ENCODE data around the gene DLX6.

The DLX6 gene

DNA sequence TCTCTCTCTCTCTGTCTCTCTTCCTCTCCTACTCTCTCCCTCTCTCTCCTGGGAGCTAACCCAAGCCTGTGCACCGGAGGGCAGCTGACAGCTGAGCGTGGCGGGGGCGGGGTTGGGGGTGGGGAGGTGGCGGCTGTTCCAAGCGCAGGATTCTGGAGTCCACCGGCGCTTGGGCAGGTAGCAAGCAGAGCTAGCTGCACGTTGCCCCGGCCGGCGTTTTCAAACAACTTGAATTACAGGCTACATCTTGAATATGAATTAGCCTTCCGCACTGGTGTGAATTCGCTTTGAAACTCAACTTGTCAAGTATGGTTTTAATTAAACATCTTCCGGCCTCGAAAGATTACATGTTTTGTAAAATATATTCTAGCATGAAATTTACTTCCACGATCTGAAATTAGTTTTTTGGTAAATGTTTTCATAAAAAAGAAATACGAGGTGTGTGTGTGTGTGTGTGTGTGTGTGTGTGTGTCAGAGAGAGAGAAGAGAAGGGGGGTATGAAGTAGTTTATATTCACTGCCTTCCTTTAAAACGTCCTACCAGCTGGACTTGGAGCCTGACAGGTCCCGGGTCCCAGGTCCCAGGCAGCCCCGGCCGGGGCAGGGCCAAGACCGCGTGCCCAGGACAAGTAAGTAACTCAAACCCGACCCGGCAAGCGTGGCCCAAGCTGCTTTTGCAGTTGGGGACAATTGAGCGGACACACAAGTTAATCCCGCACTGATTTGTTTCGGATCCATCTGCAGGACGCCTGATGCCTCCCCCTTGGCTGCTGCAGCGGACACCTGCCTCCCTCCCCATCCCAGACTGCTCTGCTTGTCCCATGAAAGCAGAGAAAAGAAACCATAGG is 9.0 kb upstream of the DLX6 start:
- DNase-seq (ENCODE audit: low spot score), result no peak

- DNase-seq (ENCODE audit: low spot score), result no peak
Observed at GRCh38 chr7:96996958-96997511, 8.3 kb upstream of the DLX6 start.

DNA sequence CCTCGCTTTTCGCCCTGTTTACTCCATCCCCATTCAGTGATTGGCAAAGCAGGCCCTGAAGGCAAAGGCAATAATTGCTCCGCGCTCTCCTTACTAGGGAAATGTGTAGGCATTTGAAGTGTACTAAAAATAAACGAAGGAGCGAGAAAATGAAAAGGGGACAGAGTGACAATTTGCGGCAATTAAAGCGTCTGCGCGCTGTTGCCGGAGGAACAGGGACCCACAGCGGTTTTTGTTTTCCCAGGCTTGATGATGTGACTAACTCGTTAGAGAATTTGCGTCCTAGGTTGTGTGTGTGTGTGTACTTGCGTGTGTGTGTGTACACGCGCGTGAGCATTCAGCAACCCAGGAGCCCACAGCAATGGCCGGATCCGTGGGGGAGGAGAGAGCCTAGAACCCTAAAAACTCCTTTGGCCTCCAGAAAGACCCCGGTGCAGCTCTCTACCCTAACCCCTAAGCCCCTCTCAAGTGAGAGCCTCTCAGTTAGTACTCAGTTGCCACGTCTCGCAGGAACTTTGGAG is 7.8 kb upstream of the DLX6 start:
- no peak for DNase-seq (ENCODE audit: low spot score)

DNA sequence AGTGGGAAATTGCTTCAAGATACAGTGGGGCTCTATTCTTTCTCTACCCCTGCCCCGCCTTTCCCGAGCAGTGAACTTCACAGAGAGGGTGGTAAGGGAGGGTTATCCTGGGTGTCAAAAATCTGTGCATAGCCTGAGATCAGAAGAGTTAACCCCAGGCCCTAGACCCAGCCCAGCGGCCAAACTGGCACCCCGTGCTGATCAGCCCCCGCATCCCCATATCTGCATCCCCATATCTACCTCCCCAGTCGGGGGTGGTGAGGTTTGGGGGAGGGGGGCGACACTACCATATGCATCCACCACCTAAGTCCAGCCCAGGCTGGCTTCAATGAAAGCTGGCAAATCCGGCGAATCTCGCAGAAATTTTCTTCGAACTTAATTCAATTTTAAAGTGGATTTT is 7.0 kb upstream of the DLX6 start:
- no peak for DNase-seq (ENCODE audit: low spot score)

DNA sequence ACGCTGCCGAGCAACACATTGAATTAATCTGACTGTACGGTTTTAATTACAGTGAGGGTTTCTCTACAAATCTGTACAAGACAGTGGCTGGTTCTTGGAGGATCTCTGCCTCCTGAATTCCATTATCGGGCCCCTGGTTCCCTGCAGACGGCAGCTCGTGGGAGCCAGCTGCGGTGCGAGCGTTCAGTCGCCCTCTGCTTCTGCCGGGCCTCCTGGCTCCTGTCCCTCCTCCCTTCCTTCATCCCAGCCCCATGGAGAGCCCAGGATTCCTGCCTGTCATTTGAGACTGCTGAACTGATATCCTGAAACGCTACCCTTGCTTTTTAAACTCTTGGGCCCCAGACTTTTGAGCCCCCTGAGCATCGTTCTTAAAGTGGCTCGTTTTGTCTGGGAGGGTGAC is 6.6 kb upstream of the DLX6 start:
- no peak for DNase-seq (ENCODE audit: low spot score)

DNA sequence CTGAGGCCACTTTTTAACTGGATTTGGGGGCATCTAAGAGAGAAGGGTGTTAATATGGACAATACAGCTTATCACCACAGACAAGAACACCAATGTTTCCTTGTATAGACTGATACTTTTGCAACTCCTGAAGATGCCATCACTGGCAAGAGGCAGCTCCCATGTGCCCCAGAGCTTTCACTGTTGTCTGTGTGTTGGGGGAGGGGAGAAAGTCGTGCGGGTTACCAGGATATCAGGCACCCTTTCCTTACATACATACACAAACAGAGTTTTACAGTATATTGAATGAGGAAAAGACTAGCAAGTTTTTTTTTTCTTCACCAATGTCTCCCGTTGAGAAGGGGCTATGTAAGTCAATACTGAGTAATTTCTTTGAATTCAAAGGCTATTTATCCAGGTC is 4.1 kb upstream of the DLX6 start:
- no peak for DNase-seq (ENCODE audit: low spot score)

DNA sequence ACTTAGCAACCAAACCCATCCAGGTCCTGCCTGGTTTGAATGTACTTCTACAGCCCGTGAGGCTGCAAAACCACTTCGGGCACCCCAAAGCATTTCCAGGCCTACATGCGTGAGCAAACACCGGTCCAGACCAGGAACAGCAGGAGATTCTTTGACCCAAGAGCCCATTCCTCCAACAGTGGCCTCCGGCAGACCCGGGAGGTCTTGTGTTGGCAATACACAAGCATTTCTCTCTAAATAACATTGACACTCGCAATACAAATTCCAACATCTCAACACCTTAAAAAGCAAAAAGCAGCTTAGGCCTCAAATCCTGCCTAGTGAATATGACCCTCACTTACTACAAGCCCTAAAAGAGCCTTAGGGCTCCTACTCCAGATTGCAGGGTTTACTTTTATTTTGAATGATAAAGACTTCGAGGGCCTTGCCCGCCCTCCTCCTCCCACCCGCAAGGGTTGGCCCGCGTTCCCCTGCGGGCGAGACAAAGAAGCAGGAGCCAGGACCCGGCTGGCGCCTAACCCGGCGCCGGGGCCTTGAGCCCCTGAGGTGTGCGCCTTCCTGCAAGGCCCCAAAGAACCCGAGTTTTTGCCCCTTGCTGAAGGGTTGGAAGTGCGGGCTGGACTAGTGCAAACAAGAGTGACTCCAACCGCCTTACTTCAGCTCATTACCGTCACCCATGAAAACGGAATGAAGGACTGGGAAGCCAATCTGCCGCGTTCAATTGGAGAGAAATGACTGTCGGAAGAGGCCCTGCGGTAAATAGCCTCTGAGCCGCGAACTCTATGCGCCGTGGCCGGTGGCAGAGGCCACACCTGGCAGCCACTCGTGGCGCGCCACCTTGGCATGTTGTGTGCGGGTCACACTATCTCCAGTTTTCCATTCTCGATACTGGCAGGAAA is 3.4 kb upstream of the DLX6 start:
- DNase-seq (ENCODE audit: low spot score), result no peak

DNA sequence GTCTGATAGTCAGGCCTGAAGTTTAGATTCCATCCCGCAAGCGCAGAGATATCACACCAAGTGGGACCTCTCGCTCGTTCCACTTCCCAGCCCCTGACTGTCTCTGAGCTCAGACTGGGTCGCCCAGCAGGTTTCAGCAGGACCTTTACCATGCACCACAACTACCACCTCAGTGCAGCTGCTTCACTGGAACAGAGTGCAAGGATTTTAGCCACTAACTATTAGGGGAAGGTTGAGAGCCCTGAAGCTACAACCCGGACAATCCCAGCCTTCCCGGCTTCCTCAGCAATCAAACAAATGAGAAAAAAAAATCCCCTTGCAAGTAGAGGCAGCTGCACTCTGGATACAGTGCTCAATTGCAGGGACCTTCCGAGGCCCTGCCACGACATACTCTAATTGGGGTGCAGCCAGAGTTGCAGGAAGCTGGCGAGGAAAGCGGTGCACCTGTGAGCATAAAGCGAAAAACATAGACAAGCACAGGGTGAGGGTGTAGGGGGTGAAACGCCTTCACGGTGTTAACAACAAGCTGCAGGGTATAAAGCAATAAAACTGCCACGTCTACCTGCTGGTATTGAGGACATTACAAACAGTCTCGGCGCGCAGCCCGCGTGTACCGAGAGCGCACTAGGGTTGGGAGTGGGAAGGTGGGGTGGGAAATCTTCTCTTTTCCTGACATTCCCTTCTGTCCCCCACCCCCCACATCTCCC is 2.6 kb upstream of the DLX6 start:
- no peak for DNase-seq (ENCODE audit: low spot score)

GRCh38 chr7:97003262-97004246 is 1.8 kb upstream of the DLX6 start:
- DNase-seq (ENCODE audit: low spot score), result no peak

- no peak for DNase-seq (ENCODE audit: low spot score)
Observed at GRCh38 chr7:97004247-97005182, 838 bp upstream of the DLX6 start.

DNA sequence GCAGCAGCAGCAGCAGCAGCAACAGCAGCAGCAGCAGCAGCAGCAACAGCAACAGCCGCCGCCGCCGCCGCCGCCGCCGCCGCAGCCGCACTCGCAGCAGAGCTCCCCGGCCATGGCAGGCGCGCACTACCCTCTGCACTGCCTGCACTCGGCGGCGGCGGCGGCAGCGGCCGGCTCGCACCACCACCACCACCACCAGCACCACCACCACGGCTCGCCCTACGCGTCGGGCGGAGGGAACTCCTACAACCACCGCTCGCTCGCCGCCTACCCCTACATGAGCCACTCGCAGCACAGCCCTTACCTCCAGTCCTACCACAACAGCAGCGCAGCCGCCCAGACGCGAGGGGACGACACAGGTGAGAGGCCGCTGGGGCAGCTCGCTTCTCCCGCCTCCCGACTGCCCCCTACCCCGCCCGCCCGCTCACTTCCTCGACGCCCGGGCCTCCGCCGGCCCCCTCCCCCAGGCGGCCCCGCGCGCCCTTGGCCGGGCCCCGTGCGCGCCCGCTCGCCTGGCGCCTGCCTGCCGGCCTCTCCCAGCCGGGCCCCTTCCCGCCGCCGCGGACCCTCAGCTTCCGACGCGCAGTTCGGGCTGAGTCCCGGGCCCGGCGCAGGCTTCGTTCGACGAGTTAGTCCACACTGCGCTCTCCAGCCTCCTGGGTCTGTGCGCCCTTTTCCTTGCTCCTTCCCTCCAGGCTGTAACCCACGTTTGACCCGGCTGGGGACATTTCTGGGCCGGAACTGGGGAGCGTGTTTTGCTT is 882 bp downstream of the DLX6 start:
- DNase-seq (ENCODE audit: low spot score), result no peak

- DNase-seq (ENCODE audit: low spot score), result no peak
Observed at GRCh38 chr7:97006816-97007582, 1.6 kb downstream of the DLX6 start.

DNA sequence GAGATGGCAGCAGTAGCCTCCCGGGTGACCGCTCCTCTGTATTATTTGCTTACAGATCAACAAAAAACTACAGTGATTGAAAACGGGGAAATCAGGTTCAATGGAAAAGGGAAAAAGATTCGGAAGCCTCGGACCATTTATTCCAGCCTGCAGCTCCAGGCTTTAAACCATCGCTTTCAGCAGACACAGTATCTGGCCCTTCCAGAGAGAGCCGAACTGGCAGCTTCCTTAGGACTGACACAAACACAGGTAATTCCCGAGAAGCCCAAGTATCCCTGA is 2.2 kb downstream of the DLX6 start:
- DNase-seq (ENCODE audit: low spot score), result no peak

GRCh38 chr7:97008275-97008917 is 3.0 kb downstream of the DLX6 start:
- DNase-seq (ENCODE audit: low spot score), result no peak

GRCh38 chr7:97009753-97010732 is 4.7 kb downstream of the DLX6 start:
- DNase-seq (ENCODE audit: low spot score), result no peak

- no peak for DNase-seq (ENCODE audit: low spot score)
Observed at GRCh38 chr7:97011104-97011503, 5.8 kb downstream of the DLX6 start.

All from CD4-positive, alpha-beta T cell treated with Interleukin-6 at 100 ng/mL for 8 hours (primary cell).